ENCODE data around the gene SH3GL3. TPM values are rescaled to one million over a fixed set of nuclear protein-coding genes. Genes with fewer than 3 reads are reported as not detected.

The SH3GL3 gene
- total RNA-seq, 2 experiments from 2014 or later: not detected

- H3K4me3 Mint-ChIP-seq: no peak overlapping the region
- CTCF ChIA-PET: no interaction called here
- H3K27ac Mint-ChIP-seq: no peak overlapping the region
- no peaks in the 10 kb centered on the region for H3K9me3 Mint-ChIP-seq (ENCODE audit: low read depth)
- H3K4me1 Mint-ChIP-seq: no peaks in the 10 kb centered on the region
- H3K36me3 Mint-ChIP-seq: no peaks in the 10 kb centered on the region
- no peak for ATAC-seq
- DNase-seq: no peak
- peaks cover 26% of the 10 kb centered on the region for H3K27me3 Mint-ChIP-seq
Observed at GRCh38 chr15:83651541-83651940, 204.4 kb downstream of the SH3GL3 start.

- DNase-seq: no peak
- H3K4me3 Mint-ChIP-seq: no peak overlapping the region
- no peaks in the 10 kb centered on the region for H3K36me3 Mint-ChIP-seq
- H3K27me3 Mint-ChIP-seq: peaks cover 26% of the 10 kb centered on the region
- no peak overlapping the region for H3K27ac Mint-ChIP-seq
- no peaks in the 10 kb centered on the region for H3K9me3 Mint-ChIP-seq (ENCODE audit: low read depth)
- no peak for ATAC-seq
- no peaks in the 10 kb centered on the region for H3K4me1 Mint-ChIP-seq
- CTCF ChIA-PET: no interaction called here
Observed at GRCh38 chr15:83652626-83653204, 205.6 kb downstream of the SH3GL3 start.

GRCh38 chr15:83653288-83653638, 206.1 kb downstream of the SH3GL3 start:
- Mint-ChIP-seq H3K4me1 (no peaks in the 10 kb centered on the region), H3K27ac (no peak overlapping the region), H3K9me3 (ENCODE audit: low read depth) (no peaks in the 10 kb centered on the region), H3K4me3 (no peak overlapping the region), H3K36me3 (no peaks in the 10 kb centered on the region), H3K27me3 (peaks cover 26% of the 10 kb centered on the region)
- CTCF ChIA-PET: no interaction called here
- ATAC-seq (no peak), DNase-seq (no peak)

GRCh38 chr15:83653639-83654378, 206.7 kb downstream of the SH3GL3 start, which contains the start of gene ADAMTSL3:
TSS of gene ADAMTSL3 (plus strand) at chr15:83654123. CDS start at chr15:83655762, 1,639 bp downstream.
- Mint-ChIP-seq H3K9me3 (ENCODE audit: low read depth) (no peaks in the 10 kb centered on the region), H3K4me1 (no peaks in the 10 kb centered on the region), H3K36me3 (no peaks in the 10 kb centered on the region), H3K27ac (no peak within 1 kb of the TSS), H3K27me3 (peaks cover 26% of the 10 kb centered on the region), H3K4me3 (no peak within 1 kb of the TSS)
- no peak for ATAC-seq
- CTCF ChIA-PET: no interaction called here
- DNase-seq: no peak

- Mint-ChIP-seq H3K27ac (no peak overlapping the region), H3K4me3 (no peak overlapping the region), H3K4me1 (no peaks in the 10 kb centered on the region)
Observed at GRCh38 chr15:83654379-83655236, 207.5 kb downstream of the SH3GL3 start.

GRCh38 chr15:83655237-83655616, 208.1 kb downstream of the SH3GL3 start:
- no peaks in the 10 kb centered on the region for H3K36me3 Mint-ChIP-seq
- CTCF ChIA-PET: no interaction called here
- H3K4me3 Mint-ChIP-seq: no peak overlapping the region
- H3K9me3 Mint-ChIP-seq (ENCODE audit: low read depth): no peaks in the 10 kb centered on the region
- H3K4me1 Mint-ChIP-seq: no peaks in the 10 kb centered on the region
- H3K27me3 Mint-ChIP-seq: peaks cover 26% of the 10 kb centered on the region
- DNase-seq (no peak), ATAC-seq (no peak)
- no peak overlapping the region for H3K27ac Mint-ChIP-seq

More at GRCh38 chr15:83654379-83655236, 207.5 kb downstream of the SH3GL3 start:
- CTCF ChIA-PET: no interaction called here
- DNase-seq (no peak), ATAC-seq (no peak)
- no peaks in the 10 kb centered on the region for H3K36me3 Mint-ChIP-seq
- peaks cover 26% of the 10 kb centered on the region for H3K27me3 Mint-ChIP-seq
- no peaks in the 10 kb centered on the region for H3K9me3 Mint-ChIP-seq (ENCODE audit: low read depth)

GRCh38 chr15:83656192-83656591, 209.1 kb downstream of the SH3GL3 start:
- Mint-ChIP-seq H3K27ac (no peak overlapping the region), H3K4me1 (no peaks in the 10 kb centered on the region), H3K27me3 (peaks cover 26% of the 10 kb centered on the region), H3K36me3 (no peaks in the 10 kb centered on the region), H3K4me3 (no peak overlapping the region), H3K9me3 (ENCODE audit: low read depth) (no peaks in the 10 kb centered on the region)
- DNase-seq (no peak), ATAC-seq (no peak)
- CTCF ChIA-PET: no interaction called here

- no peak overlapping the region for H3K4me3 Mint-ChIP-seq
- ATAC-seq (no peak), DNase-seq (no peak)
- H3K27me3 Mint-ChIP-seq: peaks cover 23% of the 10 kb centered on the region
- CTCF ChIA-PET: no interaction called here
- H3K9me3 Mint-ChIP-seq (ENCODE audit: low read depth): no peaks in the 10 kb centered on the region
- H3K36me3 Mint-ChIP-seq: no peaks in the 10 kb centered on the region
- no peak overlapping the region for H3K27ac Mint-ChIP-seq
- H3K4me1 Mint-ChIP-seq: no peaks in the 10 kb centered on the region
Observed at GRCh38 chr15:83656943-83657528, 209.9 kb downstream of the SH3GL3 start.

- ATAC-seq: no peak
- Mint-ChIP-seq H3K9me3 (ENCODE audit: low read depth) (no peaks in the 10 kb centered on the region), H3K27ac (no peak overlapping the region), H3K4me1 (no peaks in the 10 kb centered on the region), H3K4me3 (no peak overlapping the region), H3K27me3 (peaks cover 20% of the 10 kb centered on the region), H3K36me3 (no peaks in the 10 kb centered on the region)
- CTCF ChIA-PET: no interaction called here
- DNase-seq: no peak
Observed at GRCh38 chr15:83657549-83657948, 210.4 kb downstream of the SH3GL3 start.

- Mint-ChIP-seq H3K4me1 (no peaks in the 10 kb centered on the region), H3K27ac (no peak overlapping the region), H3K4me3 (no peak overlapping the region), H3K36me3 (no peaks in the 10 kb centered on the region), H3K27me3 (peaks cover 13% of the 10 kb centered on the region), H3K9me3 (ENCODE audit: low read depth) (no peaks in the 10 kb centered on the region)
- ATAC-seq (no peak), DNase-seq (no peak)
- CTCF ChIA-PET: interaction anchor here (1.5 kb wide), 1 partner anchor 10 kb away, joined by 4 read pairs; no protein-coding TSS in a partner anchor
Observed at GRCh38 chr15:83658430-83659416, 211.6 kb downstream of the SH3GL3 start.

- H3K4me1 Mint-ChIP-seq: no peaks in the 10 kb centered on the region
- H3K9me3 Mint-ChIP-seq (ENCODE audit: low read depth): peaks cover 1% of the 10 kb centered on the region
- DNase-seq (no peak), ATAC-seq (no peak)
- H3K27me3 Mint-ChIP-seq: peaks cover 11% of the 10 kb centered on the region
- H3K36me3 Mint-ChIP-seq: no peaks in the 10 kb centered on the region
- CTCF ChIA-PET: interaction anchor here (1.5 kb wide), 1 partner anchor 11 kb away, joined by 4 read pairs; no protein-coding TSS in a partner anchor
- no peak overlapping the region for H3K27ac Mint-ChIP-seq
- H3K4me3 Mint-ChIP-seq: no peak overlapping the region
Observed at GRCh38 chr15:83659417-83659812, 212.3 kb downstream of the SH3GL3 start.

GRCh38 chr15:83665480-83665879, 218.3 kb downstream of the SH3GL3 start:
- ATAC-seq (no peak), DNase-seq (no peak)
- Mint-ChIP-seq H3K9me3 (ENCODE audit: low read depth) (peaks cover 2% of the 10 kb centered on the region), H3K27ac (no peak overlapping the region), H3K36me3 (no peaks in the 10 kb centered on the region), H3K27me3 (no peaks in the 10 kb centered on the region), H3K4me1 (no peaks in the 10 kb centered on the region), H3K4me3 (no peak overlapping the region)
- CTCF ChIA-PET: no interaction called here

Measured in activated CD8-positive, alpha-beta memory T cell treated with anti-CD3 and anti-CD28 coated beads, Interleukin-2, amount 10 ng/mL, durations not matched to agents 7 days and 5 days (primary cell).